ENCODE results near the gene BAMBI. TPM values are rescaled to one million over a fixed set of nuclear protein-coding genes. Genes with fewer than 3 reads are reported as not detected.

BAMBI gene
- total RNA-seq, 1 experiment from 2014 or later, result 6.2 TPM

- Histone ChIP-seq H3K4me3 (replicated peaks in 1 of 2; ENCODE audit: low read depth in 1 of 2, low read length in 2 of 2) (no peak overlapping the region), H3K9ac (ENCODE audit: low read length) (no peak overlapping the region), H3K27ac (ENCODE audit: low read depth, low read length) (no peak overlapping the region), H3K9me2 (ENCODE audit: insufficient read depth) (no peaks in the 10 kb centered on the region), H3K79me2 (ENCODE audit: insufficient read depth, low read length) (no peaks in the 10 kb centered on the region), H3K4me1 (ENCODE audit: control insufficient read depth in 1 of 2, insufficient read depth in 2 of 2, low read length in 2 of 2) (peaks cover 0 to 8% of the 10 kb centered on the region in 2 experiments; a peak in 2 of 4 replicates), H3K27me3 (ENCODE audit: insufficient read depth, low read length) (no peaks in the 10 kb centered on the region), H2AFZ (ENCODE audit: low read depth, low read length, poor library complexity, severe bottlenecking) (no peak overlapping the region), H4K20me1 (ENCODE audit: insufficient read depth) (no peaks in the 10 kb centered on the region), H3K4me2 (ENCODE audit: low read length) (no peak overlapping the region), H3K36me3 (ENCODE audit: control insufficient read depth in 1 of 2, insufficient read depth in 2 of 2, low read length in 2 of 2) (no peaks in the 10 kb centered on the region), H3K9me3 (ENCODE audit: control insufficient read depth in 1 of 2, insufficient read depth in 1 of 2, low read depth in 1 of 2, low read length in 2 of 2) (no peaks in the 10 kb centered on the region)
- ChIA-PET RAD21 (ENCODE audit: low non-redundant PET in 1 of 2, low total read pairs in 2 of 2, uncharacterized antibody in 2 of 2, unreplicated experiment in 2 of 2) (no interaction called here), POLR2A (no interaction called here), CTCF (no interaction called here)
- no TSS peak for BruUV-seq (replicated peaks)
- DNase-seq (ENCODE audit: low read depth, low spot score) (no peak), ATAC-seq (no peak)
- intact Hi-C loops (cut with micrococcal nuclease), result no loop called here
- TF ChIP-seq EZH2 (IDR thresholded peaks at IDR 0.05) (no peak), TCF7L2 (IDR thresholded peaks at IDR 0.05; ENCODE audit: borderline replicate concordance, extremely low read depth, insufficient read depth, insufficient read length) (no peak), RAD21 (IDR thresholded peaks at IDR 0.05; ENCODE audit: low read depth) (peak; percentile 20), FOSL1 (IDR thresholded peaks at IDR 0.05; ENCODE audit: low read depth) (0 out of 2 replicates have a peak, but pooled peaks have one; percentile 7)
Observed at GRCh38 chr10:28666751-28667467, 10.4 kb upstream of the BAMBI start.

GRCh38 chr10:28668363-28669226 is 8.7 kb upstream of the BAMBI start:
- Histone ChIP-seq H3K9me2 (ENCODE audit: insufficient read depth) (no peaks in the 10 kb centered on the region), H3K4me3 (replicated peaks in 1 of 2; ENCODE audit: low read depth in 1 of 2, low read length in 2 of 2) (no peak overlapping the region), H3K27ac (ENCODE audit: low read depth, low read length) (no peak overlapping the region), H3K4me1 (ENCODE audit: control insufficient read depth in 1 of 2, insufficient read depth in 2 of 2, low read length in 2 of 2) (peaks cover 0 to 7% of the 10 kb centered on the region in 2 experiments; a peak in 2 of 4 replicates), H3K36me3 (ENCODE audit: control insufficient read depth in 1 of 2, insufficient read depth in 2 of 2, low read length in 2 of 2) (no peaks in the 10 kb centered on the region), H2AFZ (ENCODE audit: low read depth, low read length, poor library complexity, severe bottlenecking) (no peak overlapping the region), H3K79me2 (ENCODE audit: insufficient read depth, low read length) (no peaks in the 10 kb centered on the region), H3K4me2 (ENCODE audit: low read length) (no peak overlapping the region), H4K20me1 (ENCODE audit: insufficient read depth) (no peaks in the 10 kb centered on the region), H3K27me3 (ENCODE audit: insufficient read depth, low read length) (no peaks in the 10 kb centered on the region), H3K9ac (ENCODE audit: low read length) (no peak overlapping the region), H3K9me3 (ENCODE audit: control insufficient read depth in 1 of 2, insufficient read depth in 1 of 2, low read depth in 1 of 2, low read length in 2 of 2) (no peaks in the 10 kb centered on the region)
- POLR2A ChIA-PET, result no interaction called here
- intact Hi-C loops (cut with micrococcal nuclease), result no loop called here
- RAD21 ChIA-PET (ENCODE audit: low non-redundant PET in 1 of 2, low total read pairs in 2 of 2, uncharacterized antibody in 2 of 2, unreplicated experiment in 2 of 2), result no interaction called here
- ATAC-seq (no peak), DNase-seq (ENCODE audit: low read depth, low spot score) (no peak)
- TF ChIP-seq EGR1 (IDR thresholded peaks at IDR 0.05; ENCODE audit: low read depth) (no peak), ZNF274 (IDR thresholded peaks at IDR 0.05; ENCODE audit: low read depth, low read length) (no peak), ATF3 (IDR thresholded peaks at IDR 0.05) (no peak), TCF7L2 (IDR thresholded peaks at IDR 0.05; ENCODE audit: borderline replicate concordance, extremely low read depth, insufficient read depth, insufficient read length) (no peak), EZH2phosphoT487 (IDR thresholded peaks at IDR 0.05; ENCODE audit: borderline replicate concordance) (no peak), FOSL1 (IDR thresholded peaks at IDR 0.05; ENCODE audit: low read depth) (no peak)
- BruUV-seq (replicated peaks), result no TSS peak
- CTCF ChIA-PET, result no interaction called here
